GM12878 (cell line): Measurements from ENCODE around the gene RAPGEF3. TPM values are rescaled to one million over a fixed set of nuclear protein-coding genes. Genes with fewer than 3 reads are reported as not detected.

Experiments used
- ATAC-seq: fragments of 200-7000 bp; cut with Tn5 transposase; 3 replicates; pipeline ENCODE4 v1.9.1; 2020; ENCODE audit warnings: mild to moderate bottlenecking, moderate library complexity
- BruUV-seq: library from RNA; stranded (reverse); fragments of 400-500 nt; replicated peaks from 2 replicates; lab custom pipeline; 2021; lab: Mats Ljungman, UMichigan
- CTCF ChIA-PET: fragments of 300-600 bp; sonication (Branson Sonifier 250); formaldehyde crosslinking; extraction: SDS; loops from one replicate; lab custom pipeline; 2021; ENCODE audit warnings: inconsistent platforms; lab: Yijun Ruan, JAX
- POLR2A ChIA-PET: fragments of 350-600 bp; formaldehyde crosslinking; extraction: SDS; loops from one replicate; lab custom pipeline; 2021; ENCODE audit warnings: inconsistent platforms; lab: Charles Lee
- RAD21 ChIA-PET: fragments of 300-600 bp; sonication (Branson Sonifier 250); formaldehyde crosslinking; loops from one replicate; lab custom pipeline; 2023; ENCODE audit warnings: antibody characterized with exemption; ENCODE audit not compliant: unreplicated experiment; lab: Charles Lee
- SMC1A ChIA-PET: fragments of 300-600 bp; sonication (Branson Sonifier 250); formaldehyde crosslinking; loops from one replicate; lab custom pipeline; 2023; ENCODE audit not compliant: unreplicated experiment, uncharacterized antibody; lab: Charles Lee
- DNase-seq: peaks from one replicate; pipeline ENCODE4 v3.0.0-alpha.2; 2011; ENCODE audit warnings: low read depth, low spot score
- FAIRE-seq: peaks from 3 replicates; lab custom pipeline; 2011; peaks lifted over from hg19 to GRCh38; lab: Jason Lieb, UNC
- H2AFZ ChIP-seq: 2 replicates; pipeline ENCODE4 v1.6.0; 2011; ENCODE audit warnings: low read depth, low read length, control low read depth; ENCODE audit not compliant: control insufficient read depth
- H3K27ac ChIP-seq: 2 replicates; pipeline ENCODE4 v1.5.1; 2011; ENCODE audit warnings: control low read depth; ENCODE audit not compliant: control insufficient read depth, insufficient read depth
- H3K27me3 ChIP-seq, 2 experiments: replicated peaks in 1 of 2; 2 replicates each; pipeline versions ENCODE4 v1.6.0 to v1.6.1; 2011; ENCODE audit warnings: low read length in 1 of 2; ENCODE audit not compliant: control insufficient read depth in 2 of 2, insufficient read depth in 2 of 2
- H3K36me3 ChIP-seq, 2 experiments: 2 replicates each; pipeline ENCODE4 v1.5.1; 2011; ENCODE audit warnings: low read length in 1 of 2; ENCODE audit not compliant: control insufficient read depth in 2 of 2, insufficient read depth in 2 of 2
- H3K4me1 ChIP-seq: 2 replicates; pipeline ENCODE4 v1.6.1; 2011; ENCODE audit warnings: mild to moderate bottlenecking, low read length, moderate library complexity, mixed read lengths; ENCODE audit not compliant: control insufficient read depth, insufficient read depth
- H3K4me2 ChIP-seq: 2 replicates; pipeline ENCODE4 v1.6.0; 2011; ENCODE audit warnings: control low read depth; ENCODE audit not compliant: control insufficient read depth, insufficient read depth
- H3K4me3 ChIP-seq: fragments of 200-600 bp; sonication (generic); 2 replicates; pipeline ENCODE4 v1.5.1; 2016
- H3K79me2 ChIP-seq: 2 replicates; pipeline ENCODE4 v1.6.0; 2011; ENCODE audit warnings: low read length; ENCODE audit not compliant: control insufficient read depth, insufficient read depth
- H3K9ac ChIP-seq: 2 replicates; pipeline ENCODE4 v1.8.0; 2011; ENCODE audit warnings: low read length, control low read depth, mixed read lengths; ENCODE audit not compliant: control insufficient read depth, insufficient read depth
- H3K9me3 ChIP-seq: replicated peaks from 3 replicates; pipeline ENCODE4 v1.5.1; 2011; ENCODE audit warnings: mild to moderate bottlenecking, low read length; ENCODE audit not compliant: control insufficient read depth, insufficient read depth
- H4K20me1 ChIP-seq: 2 replicates; pipeline ENCODE4 v1.6.0; 2011; ENCODE audit not compliant: control insufficient read depth, insufficient read depth
- ESRRA ChIP-seq: IDR thresholded peaks from 2 replicates; pipeline ENCODE4 v1.6.1; 2012; ENCODE audit warnings: mild to moderate bottlenecking, low read length, improper control_type of control experiment
- JUND ChIP-seq: IDR thresholded peaks from 2 replicates; pipeline ENCODE4 v1.6.1; 2012; ENCODE audit warnings: low read depth, mild to moderate bottlenecking, low read length, improper control_type of control experiment, moderate library complexity
- KDM1A ChIP-seq: fragments of 200-600 bp; sonication (generic); IDR thresholded peaks from 2 replicates; pipeline ENCODE4 v1.6.1; 2016; ENCODE audit warnings: borderline replicate concordance
- NR2C2 ChIP-seq: IDR thresholded peaks from 2 replicates; pipeline ENCODE4 v1.6.1; 2011; ENCODE audit warnings: borderline replicate concordance, low read depth; ENCODE audit not compliant: control insufficient read depth, insufficient read length
- NR2F1 ChIP-seq: fragments of 450-650 bp; conservative IDR thresholded peaks from 2 replicates; pipeline ENCODE4 v1.6.1; 2017; ENCODE audit warnings: mild to moderate bottlenecking
- SREBF2 ChIP-seq: IDR thresholded peaks from 2 replicates; pipeline ENCODE4 v1.6.1; 2012; ENCODE audit warnings: mild to moderate bottlenecking, low read length
- SRF ChIP-seq, 2 experiments: IDR thresholded peaks; 2 replicates each; pipeline ENCODE4 v1.6.1; 2011; ENCODE audit warnings: low read depth in 2 of 2, low read length in 2 of 2, mild to moderate bottlenecking in 1 of 2, moderate library complexity in 1 of 2
- ZNF207 ChIP-seq: fragments of 450-650 bp; IDR thresholded peaks from 2 replicates; pipeline ENCODE4 v1.6.1; 2014; ENCODE audit warnings: antibody characterized with exemption, mild to moderate bottlenecking, borderline replicate concordance
- WGBS: methylation state at CpG from one replicate; pipeline ENCODE4 v1.1.6; 2016; ENCODE audit warnings: low lambda C conversion rate; ENCODE audit not compliant: insufficient replicate concordance, insufficient coverage; ENCODE audit errors: missing lambda C conversion rate; 5-methylcytosine and 5-hydroxymethylcytosine counted together
- in situ Hi-C: fragments of 300-500 bp; cut with MboI; formaldehyde crosslinking; loops from 9 replicates; pipeline ENCODE4 v1.14.3; 2018; ENCODE audit warnings: mixed read lengths
- intact Hi-C: fragments of 100-400 bp; cut with micrococcal nuclease; formaldehyde crosslinking; loops from one replicate; pipeline ENCODE4 v1.14.2; 2022; ENCODE audit not compliant: unreplicated experiment
- polyA plus RNA-seq, 11 experiments: library from polyadenylated mRNA; depleted of rRNA in 4 of 11; unstranded in 6 of 11; stranded (reverse) in 5 of 11; fragments of >200 nt; fragmentation: Nextera tagmentation in 4 of 11; fragmentation: Illumina TruSeq in 1 of 11; extraction: Ambion mirVana in 4 of 11; extraction: Trizol in 1 of 11; gene quantifications; 1 replicate in 1 of 11; 2 replicates in 10 of 11; pipeline versions ENCODE4 v1.2.1 to v1.2.3, GENCODE V29; 2011 to 2016; ENCODE audit warnings: inconsistent platforms in 2 of 11, missing spikeins in 2 of 11, low read depth in 1 of 11
- total RNA-seq, 4 experiments: library from RNA; depleted of rRNA in 3 of 4; stranded (reverse); fragments of >200 nt in 3 of 4; fragmentation: Illumina TruSeq in 1 of 4; extraction: Trizol in 1 of 4; gene quantifications; 2 replicates each; pipeline versions ENCODE4 v1.2.1 to v1.2.3, GENCODE V29; 2013 to 2021

The RAPGEF3 gene
- total and polyA plus RNA-seq, 10 of the 15 experiments (the other 5 are each of a cell fraction or from before 2014, with no cell fraction given), result 0.02 to 0.92 (median 0.31) TPM; not detected in 2

GRCh38 chr12:47758584-47758833 lies 171 bp downstream of the RAPGEF3 start:
- SMC1A ChIA-PET, result interaction anchor here (0.8 to 12.2 kb wide), 7 partner anchors 10 to 43 kb away, joined by 3 to 277 read pairs (median 7); no protein-coding TSS in a partner anchor
- in situ Hi-C loops (no loop called here), intact Hi-C loops (no loop called here)
- Histone ChIP-seq H3K4me1 (peaks cover 42% of the 10 kb centered on the region), H3K9ac (no peak overlapping the region), H3K79me2 (no peaks in the 10 kb centered on the region), H3K4me2 (peak overlapping the region; percentile 97), H3K36me3 (no peaks in the 10 kb centered on the region), H2AFZ (peak overlapping the region; percentile 88), H3K27ac (no peak overlapping the region), H3K27me3 (no peaks in the 10 kb centered on the region), H3K9me3 (no peaks in the 10 kb centered on the region), H3K4me3 (peak overlapping the region; percentile 66; the same call in 1 of the 2 replicates), H4K20me1 (no peaks in the 10 kb centered on the region)
- FAIRE-seq (no peak), DNase-seq (no peak), ATAC-seq (no peak)
- 11% methylated on average over 4 of the region's 10 CpGs for WGBS
- no peak for TF ChIP-seq SRF (IDR thresholded peaks at IDR 0.05; ENCODE audit: low read depth in 2 of 2, low read length in 2 of 2)
- no peak for TF ChIP-seq SREBF2
- TF ChIP-seq ZNF207, result no peak
- TF ChIP-seq KDM1A, result no peak
- no peak for TF ChIP-seq NR2F1
- no peak for TF ChIP-seq JUND
- no peak for TF ChIP-seq ESRRA
- no peak for TF ChIP-seq NR2C2
- CTCF ChIA-PET, result interaction anchor here (1.0 to 14.5 kb wide), 10 partner anchors 11 to 439 kb away, joined by 3 to 507 read pairs (median 18); partner anchors contain the start of genes RPAP3 and SLC48A1
- RAD21 ChIA-PET, result interaction anchor here (1.3 to 12.6 kb wide), 5 partner anchors 10 to 127 kb away, joined by 3 to 237 read pairs (median 10); partner anchors contain the start of genes RPAP3 and SLC48A1
- BruUV-seq, result no TSS peak
- POLR2A ChIA-PET, result interaction anchor here (1.2 to 1.4 kb wide), 2 partner anchors 15 to 17 kb away, joined by 4 to 6 read pairs; no protein-coding TSS in a partner anchor
